Fibroblast of skin of abdomen (primary cell): ENCODE data around the gene CCDC88C.
"Not testable (repeated sequence)": the region's sequence is repeated elsewhere in the genome, so short reads cannot be mapped to it uniquely, and the experiment has no call there.

Source experiments
- DNase-seq: peaks from one replicate; pipeline ENCODE4 v3.0.0-alpha.2; 2013

Gene CCDC88C

GRCh38 chr14:91415794-91416743 lies 1.6 kb downstream of the CCDC88C start:
- DNase-seq = no peak

- DNase-seq = no peak
These were observed 3.2 kb downstream of the CCDC88C start for GRCh38 chr14:91414475-91414833.

- DNase-seq = no peak
These were observed 3.8 kb downstream of the CCDC88C start for GRCh38 chr14:91413547-91414474.

GRCh38 chr14:91412939-91413338 lies 4.7 kb downstream of the CCDC88C start:
- no peak for DNase-seq

GRCh38 chr14:91410771-91411536 lies 6.7 kb downstream of the CCDC88C start:
- DNase-seq = no peak

GRCh38 chr14:91409928-91410718 lies 7.5 kb downstream of the CCDC88C start:
- DNase-seq = no peak

- DNase-seq = not testable (repeated sequence)
These were observed 8.4 kb downstream of the CCDC88C start for GRCh38 chr14:91409240-91409639.

GRCh38 chr14:91406982-91407381 lies 10.6 kb downstream of the CCDC88C start:
- DNase-seq = no peak

GRCh38 chr14:91406451-91406850 lies 11.2 kb downstream of the CCDC88C start:
- no peak for DNase-seq

GRCh38 chr14:91405724-91406435 lies 11.7 kb downstream of the CCDC88C start:
- no peak for DNase-seq

- no peak for DNase-seq
These were observed 12.3 kb downstream of the CCDC88C start for GRCh38 chr14:91405241-91405721.

GRCh38 chr14:91402771-91403600 lies 14.6 kb downstream of the CCDC88C start:
- no peak for DNase-seq

- DNase-seq = no peak
These were observed 15.3 kb downstream of the CCDC88C start for GRCh38 chr14:91402348-91402747.

GRCh38 chr14:91401751-91402150 lies 15.9 kb downstream of the CCDC88C start:
- no peak for DNase-seq

- no peak for DNase-seq
These were observed 16.9 kb downstream of the CCDC88C start for GRCh38 chr14:91400696-91401095.

GRCh38 chr14:91399868-91400640 lies 17.6 kb downstream of the CCDC88C start:
- no peak for DNase-seq

GRCh38 chr14:91398707-91399106 lies 18.9 kb downstream of the CCDC88C start:
- no peak for DNase-seq

GRCh38 chr14:91397965-91398591 lies 19.5 kb downstream of the CCDC88C start:
- DNase-seq = no peak
